ENCODE measurements around the gene KRT13. TPM values are rescaled to one million over a fixed set of nuclear protein-coding genes. Genes with fewer than 3 reads are reported as not detected.

Gene KRT13
- total RNA-seq, 1 experiment from 2014 or later, result not detected

GRCh38 chr17:41468346-41468745 is 37.1 kb downstream of the KRT13 start:
- no peaks in the 10 kb centered on the region for H3K36me3 Mint-ChIP-seq
- H3K27me3 Mint-ChIP-seq (ENCODE audit: low read depth), result peaks cover 5% of the 10 kb centered on the region
- ChIA-PET POLR2A (no interaction called here), CTCF (interaction anchor here (0.6 kb wide), 1 partner anchor 419 kb away, joined by 4 read pairs; no protein-coding TSS in a partner anchor)
- no peak overlapping the region for H3K4me3 Mint-ChIP-seq
- H3K27ac Mint-ChIP-seq, result no peak overlapping the region
- H3K4me1 Mint-ChIP-seq, result no peaks in the 10 kb centered on the region
- ATAC-seq, result no peak
- peaks cover 25% of the 10 kb centered on the region for H3K9me3 Mint-ChIP-seq
- no peak for DNase-seq (ENCODE audit: low spot score)
- no peak for TF ChIP-seq FOXP1 (CRISPR knock-in tag; IDR thresholded peaks at IDR 0.05; ENCODE audit: borderline replicate concordance)
- TF ChIP-seq PRRX2 (CRISPR knock-in tag; IDR thresholded peaks at IDR 0.05), result no peak
- no peak for TF ChIP-seq CDX4 (CRISPR knock-in tag; IDR thresholded peaks at IDR 0.05; ENCODE audit: borderline replicate concordance)
- no peak for TF ChIP-seq ZNF219 (CRISPR knock-in tag; IDR thresholded peaks at IDR 0.05; ENCODE audit: borderline replicate concordance)
- no peak for TF ChIP-seq ZNF416 (CRISPR knock-in tag; IDR thresholded peaks at IDR 0.05)

- ChIA-PET POLR2A (no interaction called here), CTCF (interaction anchor here (1.1 to 1.3 kb wide), 2 partner anchors 82 to 196 kb away, joined by 5 to 8 read pairs; no protein-coding TSS in a partner anchor)
- ATAC-seq (no peak), DNase-seq (ENCODE audit: low spot score) (no peak)
- H3K27ac Mint-ChIP-seq, result no peak overlapping the region
- TF ChIP-seq TEAD1 (CRISPR knock-in tag; IDR thresholded peaks at IDR 0.05), result no peak
- no peak for TF ChIP-seq SP1 (CRISPR knock-in tag; conservative IDR thresholded peaks at IDR 0.05)
- no peak for TF ChIP-seq TP53 (CRISPR knock-in tag; IDR thresholded peaks at IDR 0.05)
- TF ChIP-seq ZNF423 (CRISPR knock-in tag; IDR thresholded peaks at IDR 0.05), result no peak
- TF ChIP-seq USF2 (CRISPR knock-in tag; IDR thresholded peaks at IDR 0.05), result no peak
- TF ChIP-seq CTCF (IDR thresholded peaks at IDR 0.05), result no peak
- no peak for TF ChIP-seq FOXP4 (CRISPR knock-in tag; IDR thresholded peaks at IDR 0.05)
- TF ChIP-seq ARID4B (CRISPR knock-in tag; IDR thresholded peaks at IDR 0.05; ENCODE audit: borderline replicate concordance), result no peak
- TF ChIP-seq ZBTB43 (CRISPR knock-in tag; IDR thresholded peaks at IDR 0.05), result no peak
- TF ChIP-seq NR1H2 (CRISPR knock-in tag; IDR thresholded peaks at IDR 0.05), result no peak
- TF ChIP-seq ZNF263 (CRISPR knock-in tag; IDR thresholded peaks at IDR 0.05; ENCODE audit: low read depth), result no peak
- no peak for TF ChIP-seq ZNF396 (CRISPR knock-in tag; IDR thresholded peaks at IDR 0.05; ENCODE audit: borderline replicate concordance)
- no peak for TF ChIP-seq ZNF232 (CRISPR knock-in tag; IDR thresholded peaks at IDR 0.05)
- no peak for TF ChIP-seq GTF2I (CRISPR knock-in tag; conservative IDR thresholded peaks at IDR 0.05)
- no peak for TF ChIP-seq FOXJ3 (CRISPR knock-in tag; IDR thresholded peaks at IDR 0.05; ENCODE audit: borderline replicate concordance)
- TF ChIP-seq RELA (CRISPR knock-in tag; IDR thresholded peaks at IDR 0.05; ENCODE audit: borderline replicate concordance), result no peak
- H3K27me3 Mint-ChIP-seq (ENCODE audit: low read depth), result peaks cover 5% of the 10 kb centered on the region
- no peaks in the 10 kb centered on the region for H3K4me1 Mint-ChIP-seq
- H3K9me3 Mint-ChIP-seq, result peaks cover 25% of the 10 kb centered on the region
- H3K36me3 Mint-ChIP-seq, result no peaks in the 10 kb centered on the region
- no peak overlapping the region for H3K4me3 Mint-ChIP-seq
These were observed 37.9 kb downstream of the KRT13 start for GRCh38 chr17:41467561-41467960.
